ENCODE data around the gene OBSCN. TPM values are rescaled to one million over a fixed set of nuclear protein-coding genes. Genes with fewer than 3 reads are reported as not detected.
A peak's percentile ranks its signal among the peaks of the same experiment; 100 is the strongest.

OBSCN gene
- total RNA-seq, 2 donors from 2014 or later: 194 to 201 TPM

- intact Hi-C loops (cut with DNase I): no loop called here
- ATAC-seq (no peak), DNase-seq (no peak)
Measured at GRCh38 chr1:228319352-228320088, 111.7 kb downstream of the OBSCN start.

GRCh38 chr1:228320394-228320793, 112.5 kb downstream of the OBSCN start:
- ATAC-seq (no peak), DNase-seq (no peak)
- intact Hi-C loops (cut with DNase I): no loop called here

GRCh38 chr1:228321435-228321834, 113.6 kb downstream of the OBSCN start:
- no peak for DNase-seq
- ATAC-seq: no peak
- intact Hi-C loops (cut with DNase I): no loop called here

GRCh38 chr1:228321895-228322294, 114.1 kb downstream of the OBSCN start:
- DNase-seq (no peak), ATAC-seq (no peak)
- intact Hi-C loops (cut with DNase I): no loop called here

GRCh38 chr1:228323401-228323800, 115.6 kb downstream of the OBSCN start:
- intact Hi-C loops (cut with DNase I): no loop called here
- no peak for DNase-seq
- ATAC-seq: no peak

- DNase-seq (no peak), ATAC-seq (no peak)
- intact Hi-C loops (cut with DNase I): no loop called here
Measured at GRCh38 chr1:228325267-228325666, 117.4 kb downstream of the OBSCN start.

GRCh38 chr1:228329887-228330286, 122.0 kb downstream of the OBSCN start:
- ATAC-seq (no peak), DNase-seq (no peak)
- intact Hi-C loops (cut with DNase I): no loop called here

- no peak for DNase-seq
- ATAC-seq: no peak
- intact Hi-C loops (cut with DNase I): no loop called here
Measured at GRCh38 chr1:228332797-228333738, 125.2 kb downstream of the OBSCN start.

- no peak for ATAC-seq
- DNase-seq: no peak
- intact Hi-C loops (cut with DNase I): no loop called here
Measured at GRCh38 chr1:228333739-228334115, 125.9 kb downstream of the OBSCN start.

- ATAC-seq (no peak), DNase-seq (no peak)
- intact Hi-C loops (cut with DNase I): no loop called here
Measured at GRCh38 chr1:228334226-228334935, 126.5 kb downstream of the OBSCN start.

GRCh38 chr1:228334954-228335353, 127.1 kb downstream of the OBSCN start:
- ATAC-seq (no peak), DNase-seq (no peak)
- intact Hi-C loops (cut with DNase I): no loop called here

- DNase-seq (no peak), ATAC-seq (no peak)
- intact Hi-C loops (cut with DNase I): no loop called here
Measured at GRCh38 chr1:228335406-228336307, 127.8 kb downstream of the OBSCN start.

- ATAC-seq (no peak), DNase-seq (no peak)
- intact Hi-C loops (cut with DNase I): no loop called here
Measured at GRCh38 chr1:228336308-228337030, 128.6 kb downstream of the OBSCN start.

GRCh38 chr1:228337031-228337564, 129.3 kb downstream of the OBSCN start:
- ATAC-seq (no peak), DNase-seq (no peak)
- intact Hi-C loops (cut with DNase I): no loop called here

- ATAC-seq (no peak), DNase-seq (peak; percentile 10)
- intact Hi-C loops (cut with DNase I): no loop called here
Measured at GRCh38 chr1:228337711-228338520, 130.1 kb downstream of the OBSCN start.

GRCh38 chr1:228338521-228339051, 130.7 kb downstream of the OBSCN start:
- DNase-seq (no peak), ATAC-seq (no peak)
- intact Hi-C loops (cut with DNase I): no loop called here
